ENCODE results near the gene ZNF587B.
"Not testable (repeated sequence)": the region's sequence is repeated elsewhere in the genome, so short reads cannot be mapped to it uniquely, and the experiment has no call there.

Gene ZNF587B

GRCh38 chr19:57819475-57820148 lies 10.5 kb upstream of the ZNF587B start:
- peak; percentile 86 to 89 for DNase-seq

GRCh38 chr19:57820599-57820998 lies 9.5 kb upstream of the ZNF587B start:
- no peak for DNase-seq

- not testable (repeated sequence) for DNase-seq
Measured at GRCh38 chr19:57821095-57821494, 9.0 kb upstream of the ZNF587B start.

GRCh38 chr19:57821501-57821900 lies 8.6 kb upstream of the ZNF587B start:
- DNase-seq = not testable (repeated sequence)

DNA sequence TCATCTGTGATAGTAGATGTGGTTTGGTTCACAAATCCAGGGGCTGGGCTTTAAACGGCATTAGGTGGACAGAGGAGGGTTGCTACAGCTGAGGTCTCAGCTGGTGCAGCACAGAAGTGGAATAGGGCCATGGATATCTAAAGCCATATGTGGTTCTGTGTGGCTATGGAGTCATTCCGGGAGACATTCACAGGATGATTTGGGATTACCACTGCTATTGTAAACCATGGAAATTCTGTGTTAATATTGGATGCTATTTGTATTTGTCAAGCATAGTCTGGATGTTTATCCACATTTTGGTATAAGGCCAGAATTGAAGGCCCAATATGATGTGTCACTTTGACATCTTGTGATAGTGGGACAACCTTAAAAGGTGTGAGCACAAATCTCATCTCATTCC lies 6.9 kb upstream of the ZNF587B start:
- DNase-seq = not testable (repeated sequence)

DNA sequence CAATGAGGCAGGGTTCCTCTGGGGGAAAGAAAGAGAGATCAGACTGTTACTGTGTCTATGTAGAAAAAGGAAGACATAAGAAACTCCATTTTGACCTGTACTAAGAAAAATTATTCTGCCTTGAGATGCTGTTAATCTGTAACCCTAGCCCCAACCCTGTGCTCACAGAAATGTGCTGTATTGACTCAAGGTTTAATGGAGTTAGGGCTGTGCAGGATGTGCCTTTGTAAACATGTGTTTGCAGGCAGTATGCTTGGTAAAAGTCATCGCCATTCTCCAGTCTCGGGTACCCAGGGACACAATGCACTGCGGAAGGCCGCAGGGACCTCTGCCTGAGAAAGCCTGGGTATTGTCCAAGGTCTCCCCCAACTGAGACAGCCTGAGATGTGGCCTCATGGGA lies 6.5 kb upstream of the ZNF587B start:
- DNase-seq = not testable (repeated sequence)

DNA sequence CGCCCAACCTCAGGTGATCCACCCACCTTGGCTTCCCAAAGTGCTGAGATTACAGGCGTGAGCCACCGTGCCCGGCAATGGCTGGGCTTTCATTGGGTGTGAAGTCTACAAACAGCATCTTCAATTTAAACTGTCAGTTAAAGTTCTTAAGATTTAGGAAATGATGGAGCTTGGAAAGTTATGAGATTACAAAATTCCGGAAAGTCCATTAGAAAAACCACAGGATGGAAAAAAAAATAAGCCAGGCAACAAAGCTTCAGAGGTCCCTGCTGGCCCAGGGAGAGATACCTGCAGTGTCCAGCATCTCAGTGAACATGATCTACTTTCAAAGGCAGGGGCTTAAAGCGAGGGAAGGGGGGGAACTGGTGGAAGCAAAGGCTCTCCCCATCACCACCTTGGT lies 4.6 kb upstream of the ZNF587B start:
- no peak for DNase-seq

- DNase-seq = no peak
Measured at GRCh38 chr19:57829316-57829715, 783 bp upstream of the ZNF587B start.

GRCh38 chr19:57836991-57837390 lies 6.9 kb downstream of the ZNF587B start:
- not testable (repeated sequence) for DNase-seq

DNA sequence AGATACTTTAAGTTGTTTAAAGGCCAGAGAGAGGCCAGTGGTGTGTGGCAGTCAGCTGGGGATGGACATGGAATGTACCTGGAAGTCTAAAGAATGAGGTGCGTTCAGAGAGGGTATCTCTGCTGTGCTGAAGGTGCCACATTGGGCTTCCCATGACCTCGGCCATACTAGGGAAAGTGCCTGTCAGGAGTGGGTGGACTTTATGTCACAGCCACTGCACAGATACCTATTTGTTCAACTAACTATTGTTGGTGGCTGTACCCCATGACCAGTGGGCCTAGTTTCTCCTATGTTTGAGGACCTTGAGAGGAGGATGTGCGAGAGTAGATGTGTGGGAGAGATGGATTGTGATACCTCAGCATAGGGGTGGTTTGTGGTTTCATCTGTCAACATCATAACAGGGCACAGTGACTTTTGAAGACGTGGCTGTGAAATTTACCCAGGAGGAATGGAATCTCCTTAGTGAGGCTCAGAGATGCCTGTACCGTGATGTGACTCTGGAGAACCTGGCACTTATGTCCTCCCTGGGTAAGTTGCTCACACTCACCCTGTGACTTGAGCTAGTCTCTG lies 8.6 kb downstream of the ZNF587B start:
- DNase-seq = not testable (repeated sequence)

DNA sequence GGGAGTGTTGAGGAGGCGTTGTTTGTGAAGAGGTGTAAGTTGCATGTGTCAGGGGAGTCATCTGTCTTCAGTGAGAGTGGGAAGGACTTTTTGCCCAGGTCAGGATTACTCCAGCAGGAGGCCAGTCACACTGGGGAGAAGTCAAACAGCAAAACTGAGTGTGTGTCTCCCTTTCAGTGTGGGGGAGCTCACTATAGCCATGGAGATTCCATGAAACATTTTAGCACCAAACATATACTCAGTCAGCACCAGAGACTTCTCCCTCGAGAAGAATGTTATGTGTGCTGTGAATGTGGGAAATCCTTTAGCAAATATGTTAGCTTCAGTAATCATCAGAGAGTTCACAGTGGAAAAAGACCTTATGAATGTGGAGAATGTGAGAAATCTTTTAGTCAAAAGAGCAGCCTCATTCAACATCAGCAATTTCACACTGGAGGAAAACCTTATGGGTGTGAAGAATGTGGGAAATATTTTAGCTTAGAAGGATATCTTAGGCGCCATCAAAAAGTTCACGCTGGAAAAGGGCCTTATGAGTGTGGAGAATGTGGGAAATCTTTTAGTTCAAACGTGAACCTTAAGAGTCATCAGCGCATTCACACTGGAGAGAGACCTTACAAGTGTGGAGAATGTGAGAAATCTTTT lies 11.1 kb downstream of the ZNF587B start:
- DNase-seq = no peak

GRCh38 chr19:57847164-57847563 lies 17.1 kb downstream of the ZNF587B start:
- DNase-seq = not testable (repeated sequence)

GRCh38 chr19:57849162-57849665 lies 19.1 kb downstream of the ZNF587B start:
- not testable (repeated sequence) for DNase-seq

GRCh38 chr19:57849666-57850473 lies 19.8 kb downstream of the ZNF587B start, which contains the start of gene ZNF587:
Gene ZNF587, plus strand, starts transcription at chr19:57849859. Its CDS starts 180 bp downstream, at chr19:57850039.
- DNase-seq = peak; percentile 88 to 89

- DNase-seq = no peak
Measured at GRCh38 chr19:57850553-57851017, 20.5 kb downstream of the ZNF587B start.

DNA sequence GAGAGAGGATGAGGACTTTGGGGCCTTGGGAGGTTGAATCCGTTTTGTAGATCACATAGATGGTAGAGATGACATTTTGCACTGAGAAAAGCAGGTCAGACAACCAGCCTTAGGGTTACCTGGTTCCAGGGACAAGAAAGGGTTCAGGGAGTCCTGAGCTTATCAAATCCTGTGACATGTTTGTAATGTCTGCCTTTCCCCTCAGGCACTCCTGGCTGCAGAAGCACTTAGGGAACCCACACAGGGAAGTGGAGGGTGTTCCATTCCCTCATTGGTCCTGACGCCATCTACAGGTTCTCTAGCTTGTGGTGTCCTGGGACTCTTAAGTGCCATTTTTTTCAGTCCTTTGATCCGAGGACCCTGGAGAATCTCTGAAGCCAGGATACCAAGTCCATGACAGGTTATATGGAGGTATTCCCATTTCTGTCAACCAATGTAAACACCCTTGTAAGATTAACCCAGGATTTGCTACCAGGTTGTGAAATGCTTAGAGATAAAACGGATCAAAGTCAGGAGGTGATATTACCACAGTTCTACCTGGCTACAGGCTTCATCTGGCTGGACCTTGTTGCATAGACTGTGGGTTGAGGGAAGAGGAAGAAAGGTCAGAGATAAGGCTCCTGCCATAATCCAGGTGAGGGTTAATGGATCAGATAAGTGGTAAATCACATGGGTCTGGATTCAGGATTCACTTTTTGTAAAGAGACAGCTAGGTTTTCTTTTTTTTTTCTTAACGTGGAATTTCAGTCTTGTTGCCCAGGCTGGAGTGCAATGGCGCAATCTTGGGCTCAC lies 21.9 kb downstream of the ZNF587B start:
- DNase-seq = not testable (repeated sequence)

- not testable (repeated sequence) for DNase-seq
Measured at GRCh38 chr19:57854117-57854516, 24.0 kb downstream of the ZNF587B start.

DNA sequence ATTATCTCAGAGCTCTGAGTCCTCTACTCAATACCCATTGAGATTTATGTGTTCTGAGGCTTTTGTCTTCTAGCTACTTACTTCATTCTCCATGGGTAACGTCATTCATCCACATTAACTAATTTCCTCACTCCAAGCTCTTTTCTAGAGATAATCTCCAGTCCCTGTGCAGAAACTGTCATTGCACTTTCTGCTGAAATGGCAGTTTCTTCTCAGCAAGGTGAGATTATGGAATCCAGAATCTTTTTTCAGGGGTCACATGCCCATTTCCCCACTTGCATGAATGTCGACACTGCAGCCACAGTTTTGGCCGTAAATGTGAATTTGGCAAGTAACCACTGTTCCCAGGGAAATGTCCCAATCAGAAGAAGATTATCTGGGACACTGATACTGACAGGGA lies 32.3 kb downstream of the ZNF587B start:
- DNase-seq = not testable (repeated sequence)

DNA sequence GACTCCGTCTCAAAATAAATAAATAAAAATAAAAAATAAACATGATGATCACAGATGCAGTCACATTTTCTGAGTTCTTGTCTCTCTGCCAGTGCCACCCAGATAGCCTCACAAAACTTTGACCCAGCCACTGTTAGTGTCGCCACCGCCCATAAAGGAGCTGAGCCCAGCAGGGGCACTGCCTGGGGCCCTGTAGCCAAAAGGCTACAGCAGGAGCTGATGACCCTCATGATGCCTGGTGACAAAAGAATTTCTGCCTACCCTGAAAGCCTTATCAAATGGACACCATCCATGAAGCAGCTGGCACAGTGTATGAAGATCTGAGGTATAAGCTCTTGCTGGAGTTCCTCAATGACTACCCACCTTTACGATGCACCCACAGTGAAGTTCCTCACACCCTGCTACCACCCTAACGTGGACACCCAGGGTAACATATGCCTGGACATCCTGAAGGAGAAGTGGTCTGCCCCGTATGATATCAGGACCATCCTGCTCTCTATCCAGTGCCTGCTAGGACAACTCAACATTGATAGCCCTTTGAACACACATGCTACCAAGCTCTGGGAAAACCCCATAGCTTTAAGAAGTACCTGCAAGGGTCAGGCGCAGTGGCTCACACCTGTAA lies 37.9 kb downstream of the ZNF587B start:
- no peak for DNase-seq

GRCh38 chr19:57869655-57870054 lies 39.6 kb downstream of the ZNF587B start:
- DNase-seq = not testable (repeated sequence)

DNA sequence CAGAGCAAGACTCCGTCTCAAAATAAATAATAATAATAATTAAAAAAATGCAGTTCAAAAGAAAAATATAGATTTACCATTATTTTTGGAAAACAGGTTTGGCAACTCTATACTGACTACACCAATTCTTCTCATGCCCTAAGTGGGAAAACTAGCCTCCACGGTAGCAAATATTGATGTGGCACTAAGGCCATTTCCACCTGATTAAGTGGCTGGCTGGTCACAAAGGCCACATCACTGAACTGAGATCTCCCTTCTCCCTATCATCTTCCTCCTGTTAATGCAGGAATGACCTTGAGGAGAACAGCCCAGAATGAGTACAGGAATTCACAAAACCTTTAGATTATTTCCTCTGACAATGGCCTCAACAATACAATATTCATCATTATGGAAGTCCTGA lies 40.1 kb downstream of the ZNF587B start:
- no peak for DNase-seq

- DNase-seq = no peak
Measured at GRCh38 chr19:57872450-57872849, 42.4 kb downstream of the ZNF587B start.
